NCI-H1092 (cell line): ENCODE data around the gene THSD7A.

Experiments
- DNase-seq: peaks from one replicate; lab custom pipeline; 2025; lab: John Stamatoyannopoulos, UW

Gene THSD7A

GRCh38 chr7:11331128-11332102 is 500.6 kb downstream of the THSD7A start:
- DNase-seq = no peak

GRCh38 chr7:11330717-11331116 is 501.3 kb downstream of the THSD7A start:
- DNase-seq = no peak

- DNase-seq = no peak
Observed at GRCh38 chr7:11330208-11330607, 501.8 kb downstream of the THSD7A start.

DNA sequence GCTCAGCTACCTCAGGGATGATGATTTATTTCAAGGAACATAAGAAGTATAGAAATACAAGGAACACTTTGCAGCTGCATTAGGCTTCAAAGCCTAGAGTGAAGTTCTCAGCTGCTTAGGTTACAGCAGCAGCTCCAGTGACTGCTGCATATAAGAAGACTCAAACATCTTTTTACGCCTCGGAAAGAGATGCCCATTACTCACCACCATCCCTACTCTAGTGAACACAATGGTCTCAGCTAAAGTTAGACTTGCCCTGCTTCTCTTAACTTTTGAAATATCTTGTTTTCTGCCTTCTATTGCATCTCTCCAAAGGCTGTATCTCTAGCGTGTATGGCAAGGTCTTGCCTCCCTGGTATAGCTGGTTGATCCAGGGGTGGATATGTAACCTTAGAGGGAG is 502.4 kb downstream of the THSD7A start:
- no peak for DNase-seq

DNA sequence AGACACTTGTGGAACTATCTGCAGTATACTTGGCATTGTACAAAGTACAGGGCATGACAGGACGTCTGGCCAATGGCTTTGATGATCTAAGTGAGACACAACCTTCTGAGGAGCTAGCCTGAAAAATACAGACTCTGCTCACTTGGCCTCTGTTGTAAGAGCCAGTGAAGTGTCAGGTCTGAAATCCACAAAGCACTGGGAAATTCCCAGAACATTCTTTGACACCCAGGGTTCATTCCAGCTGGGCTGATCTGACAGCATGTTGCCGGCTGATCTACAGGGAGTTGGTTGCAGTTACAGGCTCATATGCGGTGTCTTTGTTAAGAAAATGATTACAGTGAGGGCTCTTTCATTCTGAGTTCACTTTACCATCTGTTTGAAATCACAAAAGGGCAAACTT is 503.7 kb downstream of the THSD7A start:
- no peak for DNase-seq

GRCh38 chr7:11327633-11328032 is 504.4 kb downstream of the THSD7A start:
- DNase-seq = no peak
